ENCODE measurements around the gene HOXC13.

HOXC13 gene

GRCh38 chr12:53991077-53991460, 52.4 kb downstream of the HOXC13 start:
- Histone ChIP-seq H3K27me3 (ENCODE audit: insufficient read depth, low read length, poor library complexity) (peaks cover 89% of the 10 kb centered on the region), H3K4me1 (ENCODE audit: insufficient read depth, low read length) (peaks cover 25% of the 10 kb centered on the region), H3K27ac (ENCODE audit: low read length) (no peak overlapping the region), H2AFZ (ENCODE audit: low read depth, low read length) (no peak overlapping the region), H3K4me3 (ENCODE audit: low read depth in 1 of 2, low read length in 2 of 2) (no peak overlapping the region), H4K20me1 (ENCODE audit: insufficient read depth, low read length) (no peaks in the 10 kb centered on the region), H3K36me3 (ENCODE audit: insufficient read depth, low read length) (no peaks in the 10 kb centered on the region), H3K9ac (ENCODE audit: low read depth, low read length) (no peak overlapping the region), H3K4me2 (ENCODE audit: insufficient read depth, low read length) (no peak overlapping the region), H3K79me2 (ENCODE audit: insufficient read depth, low read length) (no peaks in the 10 kb centered on the region), H3K9me3 (ENCODE audit: insufficient read depth, low read length, severe bottlenecking) (no peaks in the 10 kb centered on the region)
- ATAC-seq (ENCODE audit: insufficient read depth, low read depth), result no peak
- TF ChIP-seq CTCF (IDR thresholded peaks at IDR 0.05; ENCODE audit: borderline replicate concordance, extremely low read depth, low read length, poor library complexity, severe bottlenecking) (no peak), EZH2 (IDR thresholded peaks at IDR 0.05; ENCODE audit: borderline replicate concordance, low read depth, low read length, severe bottlenecking) (no peak)
- no peak for DNase-seq

GRCh38 chr12:53992377-53992889, 53.8 kb downstream of the HOXC13 start:
- Histone ChIP-seq H3K9ac (ENCODE audit: low read depth, low read length) (no peak overlapping the region), H2AFZ (ENCODE audit: low read depth, low read length) (no peak overlapping the region), H3K4me2 (ENCODE audit: insufficient read depth, low read length) (no peak overlapping the region), H3K36me3 (ENCODE audit: insufficient read depth, low read length) (no peaks in the 10 kb centered on the region), H3K9me3 (ENCODE audit: insufficient read depth, low read length, severe bottlenecking) (no peaks in the 10 kb centered on the region), H3K4me3 (ENCODE audit: low read depth in 1 of 2, low read length in 2 of 2) (no peak overlapping the region), H3K27me3 (ENCODE audit: insufficient read depth, low read length, poor library complexity) (peaks cover 80% of the 10 kb centered on the region), H4K20me1 (ENCODE audit: insufficient read depth, low read length) (no peaks in the 10 kb centered on the region), H3K4me1 (ENCODE audit: insufficient read depth, low read length) (peaks cover 31% of the 10 kb centered on the region), H3K27ac (ENCODE audit: low read length) (no peak overlapping the region), H3K79me2 (ENCODE audit: insufficient read depth, low read length) (no peaks in the 10 kb centered on the region)
- DNase-seq (no peak), ATAC-seq (ENCODE audit: insufficient read depth, low read depth) (no peak)
- TF ChIP-seq CTCF (IDR thresholded peaks at IDR 0.05; ENCODE audit: borderline replicate concordance, extremely low read depth, low read length, poor library complexity, severe bottlenecking), result no peak

GRCh38 chr12:53993162-53994008, 54.8 kb downstream of the HOXC13 start:
- H4K20me1 ChIP-seq (ENCODE audit: insufficient read depth, low read length), result no peaks in the 10 kb centered on the region
- no peak for TF ChIP-seq CTCF (IDR thresholded peaks at IDR 0.05; ENCODE audit: borderline replicate concordance, extremely low read depth, low read length, poor library complexity, severe bottlenecking)
- TF ChIP-seq EZH2 (IDR thresholded peaks at IDR 0.05; ENCODE audit: borderline replicate concordance, low read depth, low read length, severe bottlenecking), result no peak
- ATAC-seq (ENCODE audit: insufficient read depth, low read depth) (no peak), DNase-seq (no peak)
- H3K4me3 ChIP-seq (ENCODE audit: low read depth in 1 of 2, low read length in 2 of 2), result no peak overlapping the region
- peaks cover 75% of the 10 kb centered on the region for H3K27me3 ChIP-seq (ENCODE audit: insufficient read depth, low read length, poor library complexity)
- H3K4me2 ChIP-seq (ENCODE audit: insufficient read depth, low read length), result no peak overlapping the region
- H3K36me3 ChIP-seq (ENCODE audit: insufficient read depth, low read length), result no peaks in the 10 kb centered on the region
- no peaks in the 10 kb centered on the region for H3K9me3 ChIP-seq (ENCODE audit: insufficient read depth, low read length, severe bottlenecking)
- no peak overlapping the region for H3K27ac ChIP-seq (ENCODE audit: low read length)
- H2AFZ ChIP-seq (ENCODE audit: low read depth, low read length), result no peak overlapping the region
- H3K79me2 ChIP-seq (ENCODE audit: insufficient read depth, low read length), result no peaks in the 10 kb centered on the region
- peaks cover 31% of the 10 kb centered on the region for H3K4me1 ChIP-seq (ENCODE audit: insufficient read depth, low read length)
- no peak overlapping the region for H3K9ac ChIP-seq (ENCODE audit: low read depth, low read length)
